NCI-H510A treated with DMSO at 0.1 percent for 48 hours (cell line): ENCODE measurements around the gene PEX11B.
"Not testable (repeated sequence)": the region's sequence is repeated elsewhere in the genome, so short reads cannot be mapped to it uniquely, and the experiment has no call there.

Experiments used
- DNase-seq: peaks from one replicate; lab custom pipeline; 2025; lab: John Stamatoyannopoulos, UW

The PEX11B gene

GRCh38 chr1:145952903-145953302 is 34.4 kb upstream of the PEX11B start:
- no peak for DNase-seq

- no peak for DNase-seq
Measured at GRCh38 chr1:145951526-145951925, 33.0 kb upstream of the PEX11B start.

GRCh38 chr1:145949219-145949618 is 30.7 kb upstream of the PEX11B start:
- DNase-seq: no peak

GRCh38 chr1:145947551-145947950 is 29.0 kb upstream of the PEX11B start:
- DNase-seq: no peak

GRCh38 chr1:145946477-145946986 is 28.0 kb upstream of the PEX11B start:
- no peak for DNase-seq

GRCh38 chr1:145944532-145944931 is 26.0 kb upstream of the PEX11B start:
- DNase-seq: no peak

- DNase-seq: no peak
Measured at GRCh38 chr1:145942871-145943270, 24.4 kb upstream of the PEX11B start.

GRCh38 chr1:145942405-145942804 is 23.9 kb upstream of the PEX11B start:
- DNase-seq: no peak

- no peak for DNase-seq
Measured at GRCh38 chr1:145937436-145937835, 18.9 kb upstream of the PEX11B start.

GRCh38 chr1:145936247-145936646 is 17.7 kb upstream of the PEX11B start:
- DNase-seq: no peak

- no peak for DNase-seq
Measured at GRCh38 chr1:145935708-145936107, 17.2 kb upstream of the PEX11B start.

- not testable (repeated sequence) for DNase-seq
Measured at GRCh38 chr1:145932522-145933009, 14.0 kb upstream of the PEX11B start.

- no peak for DNase-seq
Measured at GRCh38 chr1:145927916-145928643, 9.6 kb upstream of the PEX11B start.

GRCh38 chr1:145927063-145927886 is 8.8 kb upstream of the PEX11B start, which contains the start of gene RBM8A:
RBM8A (minus strand) TSS chr1:145927484; CDS start chr1:145927426, 58 bp downstream.
- peak; percentile 91 for DNase-seq

GRCh38 chr1:145926686-145927062 is 8.2 kb upstream of the PEX11B start:
- DNase-seq: no peak

GRCh38 chr1:145922266-145922665 is 3.7 kb upstream of the PEX11B start:
- no peak for DNase-seq

- not testable (repeated sequence) for DNase-seq
Measured at GRCh38 chr1:145920297-145920696, 1.8 kb upstream of the PEX11B start.

GRCh38 chr1:145918992-145919939 is 749 bp upstream of the PEX11B start:
- DNase-seq: peak; percentile 58

- no peak for DNase-seq
Measured at GRCh38 chr1:145917595-145917994, 922 bp downstream of the PEX11B start.

GRCh38 chr1:145916745-145917144 is 1.8 kb downstream of the PEX11B start:
- DNase-seq: no peak

GRCh38 chr1:145912128-145912641 is 6.3 kb downstream of the PEX11B start:
- no peak for DNase-seq
